HG02798 (cell line): ENCODE measurements around the gene NPAS3.

Source experiments
- ATAC-seq: cut with Tn5 transposase; IDR thresholded peaks from one replicate; pipeline ENCODE4 v1.9.1; 2021; ENCODE audit warnings: mild to moderate bottlenecking; ENCODE audit not compliant: unreplicated experiment, poor library complexity

NPAS3 gene

GRCh38 chr14:33232031-33232430 is 293.4 kb downstream of the NPAS3 start:
- no peak for ATAC-seq

GRCh38 chr14:33237115-33237740 is 298.5 kb downstream of the NPAS3 start:
- no peak for ATAC-seq

GRCh38 chr14:33239465-33239864 is 300.8 kb downstream of the NPAS3 start:
- ATAC-seq, result no peak

- no peak for ATAC-seq
Measured at GRCh38 chr14:33240466-33240865, 301.8 kb downstream of the NPAS3 start.

GRCh38 chr14:33241331-33241730 is 302.7 kb downstream of the NPAS3 start:
- no peak for ATAC-seq

GRCh38 chr14:33249233-33249820 is 310.6 kb downstream of the NPAS3 start:
- no peak for ATAC-seq

- no peak for ATAC-seq
Measured at GRCh38 chr14:33250963-33251362, 312.3 kb downstream of the NPAS3 start.

GRCh38 chr14:33254342-33254741 is 315.7 kb downstream of the NPAS3 start:
- ATAC-seq, result no peak

GRCh38 chr14:33254861-33255395 is 316.2 kb downstream of the NPAS3 start:
- no peak for ATAC-seq

- no peak for ATAC-seq
Measured at GRCh38 chr14:33257796-33258195, 319.1 kb downstream of the NPAS3 start.

- ATAC-seq, result no peak
Measured at GRCh38 chr14:33259764-33260163, 321.1 kb downstream of the NPAS3 start.

GRCh38 chr14:33271216-33271615 is 332.5 kb downstream of the NPAS3 start:
- no peak for ATAC-seq

GRCh38 chr14:33271891-33272290 is 333.2 kb downstream of the NPAS3 start:
- no peak for ATAC-seq

GRCh38 chr14:33273978-33274377 is 335.3 kb downstream of the NPAS3 start:
- ATAC-seq, result no peak

- no peak for ATAC-seq
Measured at GRCh38 chr14:33275879-33276278, 337.2 kb downstream of the NPAS3 start.

- no peak for ATAC-seq
Measured at GRCh38 chr14:33279865-33280264, 341.2 kb downstream of the NPAS3 start.

GRCh38 chr14:33280646-33281045 is 342.0 kb downstream of the NPAS3 start:
- ATAC-seq, result no peak

GRCh38 chr14:33282331-33283230 is 343.9 kb downstream of the NPAS3 start:
- ATAC-seq, result no peak

GRCh38 chr14:33285902-33286700 is 347.4 kb downstream of the NPAS3 start:
- no peak for ATAC-seq

GRCh38 chr14:33287189-33287588 is 348.5 kb downstream of the NPAS3 start:
- no peak for ATAC-seq
